ENCODE results near the gene ANO8. TPM values are rescaled to one million over a fixed set of nuclear protein-coding genes. Genes with fewer than 3 reads are reported as not detected.
"Not testable (repeated sequence)": the region's sequence is repeated elsewhere in the genome, so short reads cannot be mapped to it uniquely, and the experiment has no call there.

The ANO8 gene
- total and polyA plus RNA-seq, 12 donors = 4.4 to 78.0 (median 27.9) TPM

DNA sequence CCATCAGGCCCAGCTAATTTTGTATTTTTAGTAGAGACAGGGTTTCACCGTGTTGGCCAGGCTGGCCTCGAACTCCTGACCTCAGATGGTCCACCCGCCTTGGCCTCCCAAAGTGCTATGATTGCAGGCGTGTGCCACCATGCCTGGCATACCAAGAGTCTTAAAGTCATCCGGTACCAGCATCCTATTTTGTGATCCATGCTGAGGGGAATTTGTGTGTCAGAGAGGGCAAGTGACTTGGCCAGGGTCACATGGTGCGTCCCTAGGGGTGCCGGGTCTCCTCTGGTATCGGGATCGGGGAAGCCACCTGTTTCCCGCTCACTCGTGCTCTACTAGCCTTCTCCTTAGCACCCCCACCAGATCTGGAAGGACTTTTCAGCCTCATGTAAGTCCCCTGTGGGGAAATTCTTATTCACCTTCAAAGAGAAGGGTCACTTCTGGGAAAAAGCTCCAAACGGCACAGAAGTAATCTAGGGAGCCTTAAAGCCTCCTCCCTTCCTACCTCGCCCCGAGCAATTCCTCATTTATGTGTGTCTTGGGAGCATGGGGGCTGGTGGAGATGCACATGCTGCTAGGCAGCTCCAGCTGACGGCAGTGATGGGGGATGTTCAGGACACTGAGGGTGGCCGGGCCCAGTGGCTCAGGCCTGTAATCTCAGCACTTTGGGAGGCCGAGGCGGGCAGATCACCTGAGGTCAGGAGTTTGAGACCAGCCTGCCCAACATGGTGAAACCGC lies 59.0 kb downstream of the ANO8 start:
- WGBS, 4 donors = 90 to 91% (median 91%) methylated on average over 18 to 19 of the region's 19 CpGs
- TF ChIP-seq POLR2A (IDR thresholded peaks at IDR 0.05) (no peak), CTCF (IDR thresholded peaks at IDR 0.05) (no peak)
- H3K9me3 ChIP-seq (replicated peaks in 1 of 3) = no peaks in the 10 kb centered on the region
- DNase-seq = no peak
- intact Hi-C loops (cut with DNase I) = no loop called here
- H3K27ac ChIP-seq = no peak overlapping the region
- peaks cover 0 to 68% of the 10 kb centered on the region in 2 donors for H3K36me3 ChIP-seq (replicated peaks in 1 of 2)
- no peaks in the 10 kb centered on the region for H3K4me1 ChIP-seq (replicated peaks in 1 of 2)
- no peak overlapping the region for H3K4me3 ChIP-seq
- H3K27me3 ChIP-seq = no peaks in the 10 kb centered on the region

GRCh38 chr19:17274892-17275291 lies 59.8 kb downstream of the ANO8 start:
- H3K4me1 ChIP-seq (replicated peaks in 1 of 2); intact Hi-C loops (cut with DNase I); H3K4me3 ChIP-seq; H3K27ac ChIP-seq; H3K27me3 ChIP-seq; DNase-seq; H3K9me3 ChIP-seq (replicated peaks in 1 of 3): not testable (repeated sequence)
- WGBS, 4 donors = 93 to 100% (median 98%) methylated on average over 3 of the region's 3 CpGs
- peaks cover 0 to 73% of the 10 kb centered on the region in 2 donors for H3K36me3 ChIP-seq (replicated peaks in 1 of 2)

Other genes with a start within 250 kb of the ANO8 start
- 10 to 100 TPM; 26.5 to 55.6 (median 42.3) TPM for gene USE1, start 119.5 kb downstream of the ANO8 start, total RNA-seq
- 10 to 100 TPM; 23.7 to 87.8 (median 75.3) TPM for gene USE1, start 119.5 kb downstream of the ANO8 start, polyA plus RNA-seq
- 10 to 100 TPM in 8 of 9 donors, 1 to 10 TPM in 1; 6.1 to 49.1 (median 33.6) TPM for gene OCEL1, start 108.6 kb downstream of the ANO8 start, total RNA-seq
- 10 to 100 TPM; 10.3 to 48.2 (median 27.0) TPM for gene OCEL1, start 108.6 kb downstream of the ANO8 start, polyA plus RNA-seq
- gene NR2F6, start 88.9 kb downstream of the ANO8 start, total RNA-seq = 100 to 1,000 TPM in 1 of 9 donors, 10 to 100 TPM in 8; 36.2 to 140 (median 57.0) TPM
- gene NR2F6, start 88.9 kb downstream of the ANO8 start, polyA plus RNA-seq = 10 to 100 TPM in 2 of 3 donors, 1 to 10 TPM in 1; 6.6 to 26.3 (median 22.6) TPM
- gene USHBP1, start 70.1 kb downstream of the ANO8 start, total RNA-seq = 10 to 100 TPM in 2 of 9 donors, 1 to 10 TPM in 7; 1.8 to 13.2 (median 4.1) TPM
- 10 to 100 TPM in 2 of 3 donors, under 1 TPM in 1; 0.71 to 23.6 (median 10.4) TPM for gene USHBP1, start 70.1 kb downstream of the ANO8 start, polyA plus RNA-seq
- 100 to 1,000 TPM in 2 of 9 donors, 10 to 100 TPM in 7; 68.5 to 162 (median 79.7) TPM for gene BABAM1, start 67.4 kb downstream of the ANO8 start, total RNA-seq
- gene BABAM1, start 67.4 kb downstream of the ANO8 start, polyA plus RNA-seq = 100 to 1,000 TPM in 2 of 3 donors, 10 to 100 TPM in 1; 71.1 to 116 (median 101) TPM
- 1 to 10 TPM in 1 of 9 donors, under 1 TPM in 8; 0.17 to 1.8 (median 0.35) TPM for gene ANKLE1, start 53.0 kb downstream of the ANO8 start, total RNA-seq
- gene ANKLE1, start 53.0 kb downstream of the ANO8 start, polyA plus RNA-seq = 1 to 10 TPM in 1 of 3 donors, under 1 TPM in 2; 0.11 to 1.7 (median 0.64) TPM
- 10 to 100 TPM; 13.6 to 60.0 (median 39.6) TPM for gene ABHD8, start 31.4 kb downstream of the ANO8 start, total RNA-seq
- gene ABHD8, start 31.4 kb downstream of the ANO8 start, polyA plus RNA-seq = 10 to 100 TPM in 2 of 3 donors, 1 to 10 TPM in 1; 2.3 to 33.1 (median 32.0) TPM
- 100 to 1,000 TPM in 8 of 9 donors, 10 to 100 TPM in 1; 95.8 to 358 (median 165) TPM for gene MRPL34, start 29.0 kb downstream of the ANO8 start, total RNA-seq
- gene MRPL34, start 29.0 kb downstream of the ANO8 start, polyA plus RNA-seq = 100 to 1,000 TPM; 101 to 144 (median 121) TPM
- 10 to 100 TPM in 8 of 9 donors, 1 to 10 TPM in 1; 6.8 to 54.9 (median 36.0) TPM for gene DDA1, start 25.3 kb downstream of the ANO8 start, total RNA-seq
- gene DDA1, start 25.3 kb downstream of the ANO8 start, polyA plus RNA-seq = 10 to 100 TPM; 40.3 to 71.4 (median 50.4) TPM
- 10 to 100 TPM; 11.8 to 50.4 (median 25.6) TPM for gene GTPBP3, start 2.7 kb upstream of the ANO8 start, total RNA-seq
- 10 to 100 TPM in 2 of 3 donors, 1 to 10 TPM in 1; 5.5 to 36.8 (median 19.0) TPM for gene GTPBP3, start 2.7 kb upstream of the ANO8 start, polyA plus RNA-seq
- 100 to 1,000 TPM in 3 of 9 donors, 10 to 100 TPM in 6; 27.9 to 140 (median 72.2) TPM for gene PLVAP, start 42.5 kb upstream of the ANO8 start, total RNA-seq
- 100 to 1,000 TPM in 2 of 3 donors, 10 to 100 TPM in 1; 40.9 to 381 (median 127) TPM for gene PLVAP, start 42.5 kb upstream of the ANO8 start, polyA plus RNA-seq
- 1 to 10 TPM in 6 of 9 donors, under 1 TPM in 1, not detected in 2; 0.49 to 5.6 (median 2.8) TPM for gene CCDC194, start 59.3 kb upstream of the ANO8 start, total RNA-seq
- 1 to 10 TPM; 1.1 to 3.0 (median 1.3) TPM for gene CCDC194, start 59.3 kb upstream of the ANO8 start, polyA plus RNA-seq
- gene BST2, start 70.8 kb upstream of the ANO8 start, total RNA-seq = 100 to 1,000 TPM; 146 to 940 (median 704) TPM
- gene BST2, start 70.8 kb upstream of the ANO8 start, polyA plus RNA-seq = 100 to 1,000 TPM; 159 to 304 (median 271) TPM
- gene MVB12A, start 85.2 kb upstream of the ANO8 start, total RNA-seq = 100 to 1,000 TPM in 5 of 9 donors, 10 to 100 TPM in 4; 53.3 to 162 (median 104) TPM
- 100 to 1,000 TPM in 2 of 3 donors, 10 to 100 TPM in 1; 17.4 to 142 (median 132) TPM for gene MVB12A, start 85.2 kb upstream of the ANO8 start, polyA plus RNA-seq
- 1 to 10 TPM in 7 of 9 donors, under 1 TPM in 2; 0.22 to 8.7 (median 5.4) TPM for gene TMEM221, start 113.8 kb upstream of the ANO8 start, total RNA-seq
- gene TMEM221, start 113.8 kb upstream of the ANO8 start, polyA plus RNA-seq = 1 to 10 TPM in 2 of 3 donors, under 1 TPM in 1; 0.77 to 2.8 (median 1.9) TPM
- gene NXNL1, start 126.1 kb upstream of the ANO8 start, total RNA-seq = 1 to 10 TPM in 2 of 9 donors, under 1 TPM in 3, not detected in 4; 0.41 to 2.7 (median 0.92) TPM
- 1 to 10 TPM in 2 of 3 donors, not detected in 1; 2.6 to 4.8 TPM for gene NXNL1, start 126.1 kb upstream of the ANO8 start, polyA plus RNA-seq
- gene SLC27A1, start 135.7 kb upstream of the ANO8 start, total RNA-seq = 100 to 1,000 TPM in 1 of 9 donors, 10 to 100 TPM in 7, 1 to 10 TPM in 1; 4.9 to 107 (median 56.3) TPM
- gene SLC27A1, start 135.7 kb upstream of the ANO8 start, polyA plus RNA-seq = 10 to 100 TPM in 2 of 3 donors, 1 to 10 TPM in 1; 6.8 to 78.8 (median 33.3) TPM
- gene PGLS, start 176.8 kb upstream of the ANO8 start, total RNA-seq = 100 to 1,000 TPM in 7 of 9 donors, 10 to 100 TPM in 2; 80.4 to 181 (median 125) TPM
- 100 to 1,000 TPM in 2 of 3 donors, 10 to 100 TPM in 1; 36.1 to 200 (median 134) TPM for gene PGLS, start 176.8 kb upstream of the ANO8 start, polyA plus RNA-seq
- gene COLGALT1, start 220.8 kb upstream of the ANO8 start, total RNA-seq = 10 to 100 TPM; 23.5 to 79.1 (median 59.3) TPM
- 10 to 100 TPM; 30.7 to 81.0 (median 39.8) TPM for gene COLGALT1, start 220.8 kb upstream of the ANO8 start, polyA plus RNA-seq

Measured in adrenal gland (tissue), 12 donors.